ENCODE results near the gene JMJD4.

Gene JMJD4

DNA sequence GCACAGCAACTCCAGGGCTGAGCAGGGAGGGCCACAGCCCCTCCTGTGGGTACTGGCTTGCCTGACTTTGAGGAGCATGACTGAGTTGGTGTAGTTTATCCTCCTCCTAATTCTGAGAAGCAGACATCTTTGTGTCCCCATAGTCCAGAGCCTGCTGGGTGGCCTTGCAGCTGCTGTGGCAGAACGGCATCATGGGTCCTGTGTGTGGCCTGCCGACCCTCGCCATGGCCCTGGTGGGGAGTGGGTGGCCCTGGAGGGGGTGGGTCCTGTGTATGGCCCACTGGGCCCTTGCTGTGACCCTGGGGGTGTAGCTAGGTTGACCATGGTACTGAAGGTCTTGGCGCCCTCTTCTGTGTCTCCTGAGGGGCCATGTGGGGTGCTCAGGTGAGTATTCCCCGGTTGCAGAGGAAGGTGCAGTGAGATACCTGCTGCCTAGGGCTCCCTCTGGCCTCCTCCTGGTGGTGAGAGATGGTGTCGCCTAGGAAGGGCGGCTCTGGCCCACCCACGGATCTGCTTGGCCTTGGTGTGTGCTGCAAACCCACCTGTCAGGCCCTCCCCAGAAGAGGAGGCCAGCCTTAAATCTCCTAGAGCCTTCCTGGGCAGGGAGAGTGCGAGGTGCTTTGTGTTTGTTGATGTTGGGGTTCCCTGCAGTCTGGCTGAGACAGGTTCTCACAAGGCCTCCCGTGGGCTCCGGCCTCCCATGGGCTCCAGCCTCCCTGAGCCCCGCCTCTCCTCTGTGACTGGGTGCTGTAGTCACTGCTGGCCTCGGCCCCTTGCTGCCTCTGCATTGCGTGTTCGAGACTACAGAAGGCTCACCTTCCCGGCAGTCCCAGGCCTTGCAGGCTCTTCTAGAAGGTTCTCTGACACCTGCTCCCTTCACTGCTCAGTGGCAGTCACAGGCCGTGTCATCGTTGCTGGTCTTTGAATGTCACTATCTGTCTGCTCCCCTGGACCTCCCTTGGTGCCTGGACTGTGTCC lies 7.9 kb upstream of the JMJD4 start:
- TF ChIP-seq FOXP2 (optimal IDR thresholded peaks at IDR 0.05; ENCODE audit: control extremely low read depth, extremely low read length, insufficient read depth) (no peak), POLR2AphosphoS5 (IDR thresholded peaks at IDR 0.05; ENCODE audit: borderline replicate concordance, low read depth, low read length) (no peak), EZH2 (IDR thresholded peaks at IDR 0.05) (no peak)
- no peak for DNase-seq (ENCODE audit: low read depth, low spot score)
- H3K27ac ChIP-seq: no peak overlapping the region
- no peaks in the 10 kb centered on the region for H3K9me3 ChIP-seq (ENCODE audit: low read depth, low read length)
- H3K36me3 ChIP-seq (ENCODE audit: insufficient read depth, low read length): peaks cover 2% of the 10 kb centered on the region; the same call in 1 of the 2 replicates
- H3K4me3 ChIP-seq: no peak overlapping the region
- H3K9ac ChIP-seq (ENCODE audit: insufficient read length): no peak overlapping the region

DNA sequence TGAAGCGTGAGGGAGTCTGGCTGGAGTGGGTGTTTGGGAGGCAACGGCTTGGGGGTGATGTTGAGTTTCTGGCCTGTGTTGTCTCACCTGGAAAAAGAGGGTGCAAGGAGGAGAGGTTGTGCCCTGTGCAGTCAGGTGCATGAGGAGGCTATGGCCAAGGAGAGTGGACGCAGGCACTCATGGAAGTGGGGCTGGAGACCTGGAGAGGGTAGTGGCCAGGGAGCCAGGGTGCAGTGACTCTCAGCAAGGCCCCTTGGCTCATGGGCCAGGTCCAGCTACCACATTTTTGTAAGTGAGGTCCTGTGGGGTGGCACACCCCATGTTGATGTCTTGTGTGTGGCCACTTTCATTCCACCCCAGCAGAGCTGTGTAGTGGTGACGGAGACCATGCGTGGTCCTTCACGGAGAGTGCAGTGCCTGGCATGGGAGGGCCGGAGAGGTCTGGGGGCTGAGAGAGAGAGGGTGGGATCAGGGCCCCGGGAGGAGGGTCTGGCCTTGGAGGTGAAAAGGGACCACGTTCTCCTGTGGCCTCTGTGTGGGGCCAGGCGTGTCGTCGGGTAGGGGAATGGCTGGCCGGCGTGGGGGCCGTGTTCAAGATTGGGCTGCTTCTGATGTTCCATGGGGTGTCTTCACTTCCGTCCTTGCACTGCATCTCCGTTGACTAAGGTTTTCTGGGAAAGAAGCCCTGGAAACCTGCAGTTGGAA lies 6.2 kb upstream of the JMJD4 start:
- DNase-seq (ENCODE audit: low read depth, low spot score): no peak
- H3K4me3 ChIP-seq: no peak overlapping the region
- TF ChIP-seq EZH2 (IDR thresholded peaks at IDR 0.05): no peak
- TF ChIP-seq FOXP2 (optimal IDR thresholded peaks at IDR 0.05; ENCODE audit: control extremely low read depth, extremely low read length, insufficient read depth): no peak
- TF ChIP-seq POLR2AphosphoS5 (IDR thresholded peaks at IDR 0.05; ENCODE audit: borderline replicate concordance, low read depth, low read length): no peak
- H3K9me3 ChIP-seq (ENCODE audit: low read depth, low read length): no peaks in the 10 kb centered on the region
- H3K36me3 ChIP-seq (ENCODE audit: insufficient read depth, low read length): no peaks in the 10 kb centered on the region
- H3K27ac ChIP-seq: no peak overlapping the region
- H3K9ac ChIP-seq (ENCODE audit: insufficient read length): no peak overlapping the region

DNA sequence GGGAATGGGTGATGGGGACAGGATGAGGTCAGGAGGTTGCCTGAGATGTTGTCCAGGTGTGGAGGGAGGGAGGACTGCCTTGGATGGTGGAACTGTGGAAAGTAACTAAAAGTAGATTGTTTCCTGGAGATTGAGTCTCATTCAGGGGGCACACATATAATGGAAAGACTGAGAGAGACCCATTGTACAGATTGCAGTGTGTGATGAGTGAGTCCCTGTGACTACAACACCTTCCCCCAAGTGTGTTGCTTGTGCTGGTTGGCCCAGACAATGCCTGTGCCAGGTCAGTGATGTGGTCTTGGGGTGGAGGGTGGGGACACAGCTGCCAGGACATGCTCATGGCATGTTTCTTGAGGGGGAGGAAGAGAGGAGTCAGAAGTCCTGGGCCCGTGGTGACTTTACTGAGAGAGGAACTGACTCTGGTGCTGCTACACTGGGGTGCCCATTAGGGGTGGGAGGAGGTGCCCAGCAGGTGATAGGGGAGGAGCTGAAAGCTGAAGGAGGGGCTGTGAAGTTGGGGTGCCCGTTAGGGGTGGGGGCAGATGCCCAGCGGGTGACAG lies 5.4 kb upstream of the JMJD4 start:
- Histone ChIP-seq H3K4me3 (no peak overlapping the region), H3K36me3 (ENCODE audit: insufficient read depth, low read length) (no peaks in the 10 kb centered on the region), H3K27ac (no peak overlapping the region), H3K9me3 (ENCODE audit: low read depth, low read length) (no peaks in the 10 kb centered on the region), H3K9ac (ENCODE audit: insufficient read length) (no peak overlapping the region)
- TF ChIP-seq FOXP2 (optimal IDR thresholded peaks at IDR 0.05; ENCODE audit: control extremely low read depth, extremely low read length, insufficient read depth) (no peak), EZH2 (IDR thresholded peaks at IDR 0.05) (no peak), POLR2AphosphoS5 (IDR thresholded peaks at IDR 0.05; ENCODE audit: borderline replicate concordance, low read depth, low read length) (no peak)
- DNase-seq (ENCODE audit: low read depth, low spot score): no peak

DNA sequence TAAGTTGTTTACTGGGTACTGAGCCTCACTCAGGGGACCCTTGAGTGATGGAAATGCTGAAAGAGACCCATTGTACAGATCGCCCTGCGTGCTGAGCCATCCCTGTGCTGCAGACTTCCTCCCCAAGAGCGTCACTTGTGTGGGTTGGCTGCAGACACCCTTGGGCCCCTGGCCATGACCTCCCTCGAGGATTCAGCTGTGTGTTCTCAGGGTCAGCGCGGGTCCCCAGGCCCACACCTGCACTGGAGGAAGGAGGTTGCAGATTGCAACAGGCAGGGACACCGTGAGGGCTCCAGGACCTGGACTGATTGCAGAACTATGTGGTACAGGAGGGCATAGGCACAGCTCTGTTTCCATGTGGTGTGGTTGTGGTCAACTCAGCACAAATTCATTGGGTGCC lies 4.5 kb upstream of the JMJD4 start:
- H3K27ac ChIP-seq: no peak overlapping the region
- DNase-seq (ENCODE audit: low read depth, low spot score): no peak
- H3K9ac ChIP-seq (ENCODE audit: insufficient read length): no peak overlapping the region

DNA sequence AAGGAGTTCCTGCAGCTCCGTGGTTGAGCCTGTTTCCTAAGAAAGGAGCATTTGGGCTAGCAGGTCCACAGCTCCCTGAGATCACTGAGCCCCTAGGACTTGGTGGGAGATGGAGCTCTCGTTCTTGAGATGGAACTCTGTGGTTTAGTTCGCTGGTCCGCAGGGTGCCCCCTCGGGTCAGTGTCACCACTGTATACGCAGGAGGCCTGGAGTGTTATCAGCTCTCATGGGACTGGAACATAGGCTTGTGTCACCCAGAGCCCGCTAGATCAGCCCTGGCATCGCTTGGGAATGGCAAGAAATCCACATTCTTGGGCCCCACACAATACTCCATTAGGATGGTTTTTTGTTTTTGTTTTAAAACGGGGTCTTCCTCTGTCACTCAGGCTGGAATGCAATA lies 3.7 kb upstream of the JMJD4 start:
- no peaks in the 10 kb centered on the region for H3K9me3 ChIP-seq (ENCODE audit: low read depth, low read length)
- DNase-seq (ENCODE audit: low read depth, low spot score): no peak
- H3K36me3 ChIP-seq (ENCODE audit: insufficient read depth, low read length): no peaks in the 10 kb centered on the region; the same call in 1 of the 2 replicates
- H3K27ac ChIP-seq: no peak overlapping the region
- TF ChIP-seq EZH2 (IDR thresholded peaks at IDR 0.05) (no peak), POLR2AphosphoS5 (IDR thresholded peaks at IDR 0.05; ENCODE audit: borderline replicate concordance, low read depth, low read length) (no peak), FOXP2 (optimal IDR thresholded peaks at IDR 0.05; ENCODE audit: control extremely low read depth, extremely low read length, insufficient read depth) (no peak)
- no peak overlapping the region for H3K9ac ChIP-seq (ENCODE audit: insufficient read length)
- no peak overlapping the region for H3K4me3 ChIP-seq

More for the DNA sequence above, 4.5 kb upstream of the JMJD4 start:
- no peaks in the 10 kb centered on the region for H3K9me3 ChIP-seq (ENCODE audit: low read depth, low read length)
- no peak overlapping the region for H3K4me3 ChIP-seq
- TF ChIP-seq POLR2AphosphoS5 (IDR thresholded peaks at IDR 0.05; ENCODE audit: borderline replicate concordance, low read depth, low read length) (no peak), FOXP2 (optimal IDR thresholded peaks at IDR 0.05; ENCODE audit: control extremely low read depth, extremely low read length, insufficient read depth) (no peak), EZH2 (IDR thresholded peaks at IDR 0.05) (no peak)
- no peaks in the 10 kb centered on the region for H3K36me3 ChIP-seq (ENCODE audit: insufficient read depth, low read length)

DNA sequence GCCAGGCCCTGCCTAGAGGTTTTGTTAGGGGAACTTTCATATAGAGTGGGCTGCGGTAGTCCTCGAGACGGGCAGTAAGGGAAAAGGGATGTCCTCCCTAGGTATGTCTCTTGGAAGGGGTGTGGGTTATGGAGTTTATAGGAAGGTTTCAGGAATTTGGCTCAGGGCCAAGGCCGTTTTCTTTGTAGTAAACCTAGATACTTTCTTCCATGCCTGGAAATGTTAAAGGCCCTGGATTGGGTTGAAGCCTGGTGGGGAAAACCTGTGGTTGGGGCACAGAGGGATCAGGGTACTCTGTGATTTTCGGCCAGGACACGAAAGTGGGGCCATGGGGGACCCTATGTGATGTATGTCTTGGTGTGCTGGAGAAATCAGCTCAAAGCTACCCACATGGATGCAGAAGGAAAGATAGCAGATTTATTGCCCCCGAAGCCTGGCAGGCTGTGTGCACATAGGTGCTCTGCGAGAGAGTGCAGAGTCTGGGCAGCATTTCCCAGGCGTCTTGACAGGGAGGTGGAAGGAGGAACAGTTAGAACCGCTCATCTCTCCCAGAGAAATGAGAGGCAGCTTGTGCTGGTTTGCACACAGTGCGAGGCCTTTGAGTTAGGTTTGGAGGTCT lies 1.8 kb upstream of the JMJD4 start:
- TF ChIP-seq EZH2 (IDR thresholded peaks at IDR 0.05) (no peak), POLR2AphosphoS5 (IDR thresholded peaks at IDR 0.05; ENCODE audit: borderline replicate concordance, low read depth, low read length) (no peak), FOXP2 (optimal IDR thresholded peaks at IDR 0.05; ENCODE audit: control extremely low read depth, extremely low read length, insufficient read depth) (no peak)
- H3K27ac ChIP-seq: no peak overlapping the region
- no peak for DNase-seq (ENCODE audit: low read depth, low spot score)
- peaks cover 10% of the 10 kb centered on the region; the same call in 1 of the 2 replicates for H3K36me3 ChIP-seq (ENCODE audit: insufficient read depth, low read length)
- no peaks in the 10 kb centered on the region for H3K9me3 ChIP-seq (ENCODE audit: low read depth, low read length)
- H3K4me3 ChIP-seq: no peak overlapping the region
- H3K9ac ChIP-seq (ENCODE audit: insufficient read length): no peak overlapping the region

DNA sequence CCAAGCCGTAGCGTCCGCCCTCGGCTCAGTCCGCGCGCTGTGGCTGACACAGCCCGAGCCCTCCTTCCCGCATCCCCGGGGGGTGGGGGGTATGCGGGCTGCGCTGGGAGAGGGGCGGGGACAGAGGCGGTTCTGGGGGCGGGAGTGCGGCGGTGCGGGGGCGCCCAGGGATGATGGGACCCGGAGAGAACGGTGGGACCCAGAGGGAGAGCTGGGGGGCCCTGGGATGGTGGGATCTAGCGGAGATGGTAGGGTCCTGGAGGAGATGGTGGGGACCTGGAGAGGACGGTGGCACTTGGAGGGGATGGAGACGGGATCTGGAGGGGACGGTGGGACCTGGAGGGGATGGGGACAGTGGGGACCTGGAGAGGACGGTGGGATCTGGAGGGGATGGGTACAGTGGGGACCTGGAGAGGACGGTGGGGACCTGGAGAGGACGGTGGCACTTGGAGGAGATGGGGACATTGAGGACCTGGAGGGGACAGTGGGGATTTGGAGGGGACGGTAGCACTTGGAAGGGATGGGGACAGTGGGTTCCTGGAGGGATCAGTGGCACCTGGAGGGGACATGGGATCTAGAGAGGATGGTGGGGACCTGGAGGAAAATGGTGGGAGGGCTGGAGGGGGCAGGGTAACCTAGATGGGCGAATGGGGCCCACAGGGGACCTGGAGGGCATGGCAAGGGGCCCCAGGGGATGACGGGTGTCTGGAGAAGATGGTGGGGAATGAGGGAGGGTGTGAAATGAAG lies 610 bp upstream of the JMJD4 start:
- TF ChIP-seq FOXP2 (optimal IDR thresholded peaks at IDR 0.05; ENCODE audit: control extremely low read depth, extremely low read length, insufficient read depth) (no peak), POLR2AphosphoS5 (IDR thresholded peaks at IDR 0.05; ENCODE audit: borderline replicate concordance, low read depth, low read length) (no peak), EZH2 (IDR thresholded peaks at IDR 0.05) (no peak)
- H3K9ac ChIP-seq (ENCODE audit: insufficient read length): peak overlapping the region; percentile 88
- DNase-seq (ENCODE audit: low read depth, low spot score): no peak
- H3K27ac ChIP-seq: no peak overlapping the region
- H3K36me3 ChIP-seq (ENCODE audit: insufficient read depth, low read length): peaks cover 15% of the 10 kb centered on the region
- H3K9me3 ChIP-seq (ENCODE audit: low read depth, low read length): no peaks in the 10 kb centered on the region
- H3K4me3 ChIP-seq: peak overlapping the region; percentile 96

Data from SK-N-MC (cell line).